Psoas muscle (tissue), 8 donors: Measurements from ENCODE around the gene USE1. TPM values are rescaled to one million over a fixed set of nuclear protein-coding genes. Genes with fewer than 3 reads are reported as not detected.

Experiments used
- ATAC-seq, 4 donors: fragments of 200-7000 bp; cut with Tn5 transposase; one replicate each; pipeline ENCODE4 v1.9.1; 2020; ENCODE audit warnings: moderate library complexity in 3 of 4, mild to moderate bottlenecking in 2 of 4
- DNase-seq, 2 donors: peaks; one replicate each; pipeline ENCODE4 v3.0.0-alpha.2; 2020
- H3K27ac ChIP-seq: fragments of 200-600 bp; one replicate; pipeline ENCODE4 v1.8.0; 2022
- H3K27me3 ChIP-seq, 3 donors: fragments of 200-600 bp in 1 of 3; one replicate each; pipeline versions ENCODE4 v1.6.1 to v1.8.0; 2013 to 2022; ENCODE audit warnings: low read length in 2 of 3, mild to moderate bottlenecking in 2 of 3, moderate library complexity in 1 of 3; ENCODE audit not compliant: insufficient read depth in 3 of 3
- H3K36me3 ChIP-seq, 2 donors: fragments of 200-600 bp in 1 of 2; one replicate each; pipeline versions ENCODE4 v1.6.1 to v1.8.0; 2013 to 2022; ENCODE audit warnings: low read depth in 1 of 2, mild to moderate bottlenecking in 1 of 2, moderate library complexity in 1 of 2; ENCODE audit not compliant: insufficient read depth in 1 of 2
- H3K4me1 ChIP-seq: fragments of 200-600 bp; one replicate; pipeline ENCODE4 v1.8.0; 2022
- H3K4me3 ChIP-seq: fragments of 200-600 bp; one replicate; pipeline ENCODE4 v1.8.0; 2022; ENCODE audit warnings: mild to moderate bottlenecking
- H3K9me3 ChIP-seq: fragments of 200-600 bp; one replicate; pipeline ENCODE4 v1.8.0; 2022
- CTCF ChIP-seq: fragments of 200-600 bp; IDR thresholded peaks from one replicate; pipeline ENCODE4 v1.8.0; 2022; ENCODE audit warnings: antibody characterized with exemption
- WGBS, 3 donors: extraction: QIAGEN DNeasy Blood & Tissue Kit; methylation state at CpG; one replicate each; pipeline versions ENCODE4 v1.1.6 to v1.1.7; 2013; 5-methylcytosine and 5-hydroxymethylcytosine counted together
- intact Hi-C, 2 donors: fragments of 100-400 bp; cut with DNase I; formaldehyde crosslinking; loops; one replicate each; pipeline versions ENCODE4 v1.11.0 to v1.14.2; 2022
- polyA plus RNA-seq, 3 donors: library from polyadenylated mRNA; stranded (reverse); fragments of 200-250 nt; gene quantifications; one replicate each; pipeline ENCODE4 v1.2.3, GENCODE V29; 2013
- total RNA-seq, 4 donors: library from RNA; stranded (reverse); fragmentation: NEBNext Ultra II Directional in 2 of 4; extraction: Animal tissue kit (Norgen Biotek cat#: 25700) in 2 of 4; gene quantifications; one replicate each; pipeline versions ENCODE4 v1.2.1 to v1.2.4, GENCODE V29; 2021 to 2023
- donor health status: healthy with polysubstance abuse.
- donor health status: DM: no; HTN: no; CAD: no; lungs with moderate emphysema.
- donor health status: Bipolar disorder and iron deficiency.
- donor health status: healthy.
- donor health status: DM: yes; HTN: yes; CAD: no.
- donor health status: DM: no; HTN: no; CAD: no.
- donor health status: DM: no; HTN: no; CAD: no.
- donor health status: DM: yes; HTN: yes; CAD: no.

The USE1 gene
- total and polyA plus RNA-seq, 7 donors, result 25.5 to 83.0 (median 41.2) TPM

- Histone ChIP-seq H3K4me1 (peaks cover 30% of the 10 kb centered on the region), H3K27ac (no peak overlapping the region), H3K36me3 (peaks cover 3 to 34% of the 10 kb centered on the region in 2 donors), H3K9me3 (no peaks in the 10 kb centered on the region), H3K4me3 (no peak overlapping the region), H3K27me3 (no peaks in the 10 kb centered on the region)
- ATAC-seq (no peak), DNase-seq (no peak)
- WGBS, 3 donors, result 66 to 71% (median 66%) methylated on average over 24 of the region's 24 CpGs
- no peak for TF ChIP-seq CTCF
- intact Hi-C loops, result no loop called here
These were observed 25.1 kb downstream of the USE1 start for GRCh38 chr19:17240062-17240752.

DNA sequence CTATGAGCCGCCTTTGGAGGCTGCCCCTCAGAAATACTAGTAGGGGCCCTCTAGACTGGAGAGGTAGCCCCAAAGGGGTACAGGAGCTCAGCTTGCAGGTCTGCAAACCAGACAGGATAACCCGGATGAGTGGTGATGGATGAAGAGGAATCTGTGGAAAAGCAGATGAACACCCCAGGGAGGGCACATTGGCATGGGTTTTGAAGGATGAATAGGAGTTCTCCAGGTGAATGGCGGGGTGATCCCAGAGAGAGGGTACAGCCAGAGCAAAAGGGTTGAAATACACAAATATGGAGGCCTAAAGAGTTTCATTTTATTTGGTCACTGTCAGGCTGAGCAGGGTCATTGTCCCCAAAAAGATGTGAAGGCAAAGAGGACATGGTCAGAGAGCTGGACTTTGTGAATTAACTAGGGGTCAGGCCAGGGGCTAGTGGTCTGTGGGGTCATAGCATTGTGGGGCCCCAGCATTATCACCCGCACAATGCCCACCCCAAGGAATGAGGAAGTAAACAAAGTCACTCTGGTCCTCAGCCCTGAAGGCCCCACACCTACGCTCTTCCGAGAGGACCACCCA, 25.8 kb downstream of the USE1 start:
- intact Hi-C loops, result no loop called here

DNA sequence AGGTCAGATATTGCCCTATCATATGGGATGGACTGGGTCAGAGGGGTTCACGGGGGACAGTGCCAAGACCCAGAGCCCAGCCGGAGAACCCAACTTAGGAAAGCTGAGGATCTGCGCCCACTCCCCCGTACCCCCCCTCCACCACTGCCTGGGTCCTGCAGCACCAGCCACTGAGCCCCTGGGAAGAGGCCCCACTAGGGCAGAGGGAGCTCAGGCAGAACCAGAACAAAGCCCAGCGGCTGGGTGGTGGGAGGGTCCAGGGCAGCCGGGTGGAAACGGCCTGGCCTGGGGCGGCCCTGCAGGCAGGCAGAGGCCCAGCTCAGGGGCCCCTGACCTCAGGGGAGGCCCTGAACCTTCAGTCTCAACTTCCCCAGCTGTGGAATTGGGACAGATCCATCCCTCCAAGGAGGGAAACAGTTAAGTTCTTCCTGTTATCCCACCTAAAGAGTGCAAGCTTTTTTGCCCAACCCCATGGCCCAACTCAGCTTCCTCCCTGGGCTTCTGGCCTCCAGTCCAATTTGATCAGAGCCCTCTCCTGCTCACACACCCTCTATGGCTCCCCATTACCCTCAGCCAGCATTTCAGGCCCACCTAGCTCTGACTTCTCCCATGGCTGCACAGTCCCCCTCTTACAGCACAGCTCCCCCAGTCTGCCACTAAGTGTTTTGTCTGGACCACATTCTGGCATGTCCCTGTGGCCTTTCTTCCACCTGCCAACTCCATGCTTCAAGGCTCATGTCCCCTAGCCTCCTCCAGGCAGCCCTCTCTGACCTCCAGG, 27.5 kb downstream of the USE1 start:
- peak overlapping the region; percentile 84 for H3K27ac ChIP-seq
- no peak for DNase-seq
- no peak for TF ChIP-seq CTCF
- peaks cover 35% of the 10 kb centered on the region for H3K4me1 ChIP-seq
- no peaks in the 10 kb centered on the region for H3K27me3 ChIP-seq
- no peak for ATAC-seq
- H3K9me3 ChIP-seq, result no peaks in the 10 kb centered on the region
- H3K36me3 ChIP-seq, result peaks cover 3 to 25% of the 10 kb centered on the region in 2 donors
- peak overlapping the region; percentile 85 for H3K4me3 ChIP-seq
- 60 to 65% (median 63%) methylated on average over 7 to 8 of the region's 8 CpGs for WGBS, 3 donors
- intact Hi-C loops, result no loop called here

More for the DNA sequence above, 25.8 kb downstream of the USE1 start:
- no peaks in the 10 kb centered on the region for H3K27me3 ChIP-seq
- peaks cover 27% of the 10 kb centered on the region for H3K4me1 ChIP-seq
- TF ChIP-seq CTCF, result no peak
- no peak for DNase-seq
- peak overlapping the region; percentile 1 for H3K4me3 ChIP-seq
- no peaks in the 10 kb centered on the region for H3K9me3 ChIP-seq
- H3K36me3 ChIP-seq, result peaks cover 3 to 34% of the 10 kb centered on the region in 2 donors
- ATAC-seq, result no peak
- peak overlapping the region; percentile 84 for H3K27ac ChIP-seq
- 92 to 96% (median 95%) methylated on average over 6 of the region's 6 CpGs for WGBS, 3 donors

DNA sequence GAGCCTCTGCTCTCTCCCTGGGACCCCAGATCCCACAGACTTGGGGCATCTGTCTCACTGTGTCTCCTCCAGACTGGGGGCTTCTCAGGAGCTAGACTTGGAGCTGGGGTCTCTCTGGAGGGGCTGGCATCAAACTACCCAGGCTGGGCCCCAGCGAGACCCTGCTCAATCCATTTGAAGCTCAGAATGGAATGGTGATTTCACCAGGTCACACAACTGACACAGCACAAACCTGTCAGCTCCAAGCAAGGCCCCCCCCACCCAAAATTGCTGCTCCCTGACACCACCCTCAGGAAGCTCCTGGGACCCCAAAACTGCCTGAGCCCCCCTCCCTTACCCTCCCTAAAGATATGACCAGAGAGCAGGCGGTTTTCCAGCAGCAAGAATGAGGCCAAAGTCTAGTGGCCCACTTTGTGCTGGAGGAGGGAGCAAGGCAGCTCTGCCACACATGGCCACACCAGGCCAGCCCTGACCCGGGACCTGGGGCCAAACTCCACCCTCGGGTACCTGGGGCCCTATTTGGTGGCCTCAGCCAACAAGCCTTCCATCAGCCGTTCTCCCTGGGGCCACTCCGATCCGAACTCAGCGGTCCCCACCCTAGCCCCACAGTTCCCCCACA, 28.2 kb downstream of the USE1 start:
- no peak for ATAC-seq

More for the DNA sequence above, 28.2 kb downstream of the USE1 start:
- Histone ChIP-seq H3K36me3 (peaks cover under 1 to 18% of the 10 kb centered on the region in 2 donors), H3K9me3 (no peaks in the 10 kb centered on the region), H3K27me3 (no peaks in the 10 kb centered on the region), H3K4me3 (peak overlapping the region; percentile 85), H3K27ac (peak overlapping the region; percentile 84), H3K4me1 (peaks cover 35% of the 10 kb centered on the region)
- 19 to 39% (median 28%) methylated on average over 8 of the region's 8 CpGs for WGBS, 3 donors
- intact Hi-C loops, result no loop called here
- TF ChIP-seq CTCF, result no peak
- DNase-seq, result no peak
